ENCODE measurements around the gene MYOD1.
A peak's percentile ranks its signal among the peaks of the same experiment; 100 is the strongest.

- TF ChIP-seq REST (IDR thresholded peaks at IDR 0.05; ENCODE audit: low read depth) (peak; percentile 91), EGR1 (IDR thresholded peaks at IDR 0.05) (no peak)
Measured at GRCh38 chr11:17734986-17735817, 15.8 kb downstream of the MYOD1 start.

Data from Ishikawa (cell line).